VCaP (cell line): ENCODE measurements around the gene TRMU.
A peak's percentile ranks its signal among the peaks of the same experiment; 100 is the strongest.

Experiments
- H3K27ac ChIP-seq: fragments of 450-650 bp; 2 replicates; pipeline ENCODE4 v1.5.1; 2017
- TF ChIP-seq, protein P1 (sequence below): fragments of 450-650 bp; conservative IDR thresholded peaks from 2 replicates; pipeline ENCODE4 v1.5.1; 2017; ENCODE audit warnings: mild to moderate bottlenecking, moderate library complexity

Gene TRMU

GRCh38 chr22:46296257-46297150, 39.0 kb upstream of the TRMU start, which contains the start of gene GTSE1:
Gene GTSE1 (plus strand): TSS chr22:46296870. CDS start chr22:46297401, 531 bp downstream.
- TF ChIP-seq, protein P1, sequence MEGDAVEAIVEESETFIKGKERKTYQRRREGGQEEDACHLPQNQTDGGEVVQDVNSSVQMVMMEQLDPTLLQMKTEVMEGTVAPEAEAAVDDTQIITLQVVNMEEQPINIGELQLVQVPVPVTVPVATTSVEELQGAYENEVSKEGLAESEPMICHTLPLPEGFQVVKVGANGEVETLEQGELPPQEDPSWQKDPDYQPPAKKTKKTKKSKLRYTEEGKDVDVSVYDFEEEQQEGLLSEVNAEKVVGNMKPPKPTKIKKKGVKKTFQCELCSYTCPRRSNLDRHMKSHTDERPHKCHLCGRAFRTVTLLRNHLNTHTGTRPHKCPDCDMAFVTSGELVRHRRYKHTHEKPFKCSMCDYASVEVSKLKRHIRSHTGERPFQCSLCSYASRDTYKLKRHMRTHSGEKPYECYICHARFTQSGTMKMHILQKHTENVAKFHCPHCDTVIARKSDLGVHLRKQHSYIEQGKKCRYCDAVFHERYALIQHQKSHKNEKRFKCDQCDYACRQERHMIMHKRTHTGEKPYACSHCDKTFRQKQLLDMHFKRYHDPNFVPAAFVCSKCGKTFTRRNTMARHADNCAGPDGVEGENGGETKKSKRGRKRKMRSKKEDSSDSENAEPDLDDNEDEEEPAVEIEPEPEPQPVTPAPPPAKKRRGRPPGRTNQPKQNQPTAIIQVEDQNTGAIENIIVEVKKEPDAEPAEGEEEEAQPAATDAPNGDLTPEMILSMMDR, result 0 out of 2 replicates have a peak, but pooled peaks have one; percentile 13
- peak within 1 kb of the TSS; percentile 84 for H3K27ac ChIP-seq

DNA sequence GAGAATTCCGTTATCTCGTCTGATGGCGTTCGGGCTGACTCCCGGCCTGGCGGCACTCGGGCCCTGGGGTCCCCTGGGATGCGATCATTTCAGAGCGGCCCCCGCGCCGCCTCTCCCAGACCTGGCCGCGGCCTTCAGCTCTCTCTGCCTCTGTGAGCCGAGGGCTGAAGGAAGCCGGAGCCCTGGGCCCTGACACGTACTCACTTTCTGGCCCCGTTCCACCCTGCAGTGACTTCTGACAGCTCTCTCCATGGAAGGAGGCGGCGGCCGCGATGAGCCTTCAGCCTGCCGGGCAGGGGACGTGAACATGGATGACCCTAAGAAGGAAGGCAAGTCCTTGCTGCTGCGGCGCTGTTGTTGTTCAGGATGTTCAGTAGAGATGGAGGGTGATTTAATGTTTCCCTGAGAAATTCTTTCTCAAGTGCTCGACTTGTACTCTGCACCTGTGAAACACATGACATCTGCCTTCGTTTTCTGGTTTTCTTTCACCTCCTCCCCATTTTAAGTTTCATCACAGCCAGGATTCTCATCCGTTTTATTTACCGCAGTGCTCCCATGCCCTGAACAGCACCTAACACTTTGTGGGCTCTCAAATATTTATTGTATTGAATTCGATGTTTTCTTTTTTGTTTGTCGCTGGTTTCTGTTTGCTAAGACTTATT, 38.2 kb upstream of the TRMU start:
- TF ChIP-seq, protein P1, result no peak
- peak overlapping the region; percentile 84; the same call in 1 of the 2 replicates for H3K27ac ChIP-seq

DNA sequence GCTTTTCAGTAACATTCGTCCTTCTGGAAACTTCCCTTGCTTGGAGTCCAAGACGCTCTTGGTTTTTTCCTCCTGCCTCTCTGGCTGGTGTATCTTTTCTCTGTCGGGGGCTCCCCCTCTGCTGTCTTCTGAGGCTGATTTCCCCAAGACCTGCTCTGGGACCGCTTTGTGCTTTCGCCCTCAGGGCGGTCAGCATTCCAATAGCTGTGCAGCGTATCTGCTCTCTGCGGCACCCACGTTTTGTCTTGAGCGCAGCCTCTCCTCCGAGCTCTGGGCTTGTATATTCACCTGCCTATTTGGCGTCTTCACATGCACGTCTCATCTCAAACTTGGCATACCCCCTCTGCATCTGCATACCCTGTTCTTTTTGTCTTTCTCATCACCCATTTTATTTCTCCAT, 36.4 kb upstream of the TRMU start:
- TF ChIP-seq, protein P1, result no peak
- no peak overlapping the region for H3K27ac ChIP-seq

DNA sequence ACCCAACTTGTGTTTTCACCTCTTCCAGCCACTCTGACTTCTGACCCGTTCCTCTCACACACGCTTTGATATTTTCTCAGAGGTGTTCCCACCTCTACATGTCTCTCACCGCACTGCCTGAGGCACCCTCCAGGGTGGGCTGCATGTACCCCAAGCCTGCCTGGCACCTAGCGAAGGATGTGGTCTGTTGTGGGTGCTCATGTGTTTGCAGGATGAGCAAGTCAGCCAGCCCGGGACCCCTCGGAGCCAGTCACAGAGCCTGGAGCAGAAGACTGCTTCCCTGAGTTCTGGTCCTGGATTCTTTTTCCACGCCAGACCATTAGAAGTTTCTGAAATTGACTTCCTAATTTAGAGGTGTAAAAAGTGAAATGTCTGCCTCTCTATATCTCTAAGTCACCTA, 35.0 kb upstream of the TRMU start:
- H3K27ac ChIP-seq, result no peak overlapping the region
- TF ChIP-seq, protein P1, result no peak

GRCh38 chr22:46303347-46303965, 32.1 kb upstream of the TRMU start:
- TF ChIP-seq, protein P1, result no peak
- no peak overlapping the region for H3K27ac ChIP-seq

DNA sequence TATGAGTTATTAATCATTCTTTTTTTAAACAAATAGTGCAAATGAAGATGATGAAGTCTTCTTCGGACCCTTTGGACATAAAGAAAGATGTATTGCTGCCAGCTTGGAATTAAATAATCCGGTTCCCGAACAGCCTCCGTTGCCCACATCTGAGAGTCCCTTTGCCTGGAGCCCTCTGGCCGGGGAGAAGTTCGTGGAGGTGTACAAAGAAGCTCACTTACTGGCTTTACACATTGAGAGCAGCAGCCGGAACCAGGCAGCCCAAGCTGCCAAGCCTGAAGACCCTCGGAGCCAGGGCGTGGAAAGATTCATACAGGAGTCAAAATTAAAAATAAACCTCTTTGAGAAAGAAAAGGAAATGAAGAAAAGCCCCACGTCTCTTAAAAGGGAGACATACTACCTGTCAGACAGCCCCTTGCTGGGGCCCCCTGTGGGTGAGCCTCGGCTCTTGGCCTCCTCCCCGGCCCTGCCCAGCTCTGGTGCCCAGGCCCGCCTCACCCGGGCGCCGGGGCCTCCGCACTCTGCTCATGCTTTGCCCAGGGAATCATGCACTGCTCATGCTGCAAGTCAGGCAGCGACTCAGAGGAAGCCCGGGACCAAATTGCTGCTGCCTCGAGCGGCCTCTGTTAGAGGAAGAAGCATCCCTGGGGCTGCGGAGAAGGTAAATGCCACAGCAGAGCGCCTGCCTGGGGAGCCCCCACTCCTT, 27.1 kb upstream of the TRMU start:
- no peak overlapping the region for H3K27ac ChIP-seq
- TF ChIP-seq, protein P1, result no peak
